Ascending aorta (tissue), 2 donors: ENCODE measurements around the gene PCBP3. TPM values are rescaled to one million over a fixed set of nuclear protein-coding genes. Genes with fewer than 3 reads are reported as not detected.
"Not testable (repeated sequence)": the region's sequence is repeated elsewhere in the genome, so short reads cannot be mapped to it uniquely, and the experiment has no call there.

ENCODE experiments used
- DNase-seq, 2 donors: peaks; one replicate each; pipeline ENCODE4 v3.0.0-alpha.2; 2019; ENCODE audit warnings: low spot score in 2 of 2
- H3K27ac ChIP-seq, 2 donors: fragments of 200-600 bp; sonication (generic); one replicate each; pipeline ENCODE4 v1.5.1; 2016 to 2017; ENCODE audit warnings: mild to moderate bottlenecking in 1 of 2
- H3K27me3 ChIP-seq: fragments of 200-600 bp; sonication (generic); one replicate; pipeline ENCODE4 v1.5.1; 2017
- H3K36me3 ChIP-seq, 2 donors: fragments of 200-600 bp; sonication (generic); one replicate each; pipeline ENCODE4 v1.5.1; 2016
- H3K4me1 ChIP-seq, 2 donors: fragments of 200-600 bp; sonication (generic); one replicate each; pipeline ENCODE4 v1.5.1; 2016 to 2017; ENCODE audit warnings: mild to moderate bottlenecking in 1 of 2
- H3K4me3 ChIP-seq, 2 donors: fragments of 200-600 bp; sonication (generic); one replicate each; pipeline ENCODE4 v1.5.1; 2016 to 2017; ENCODE audit warnings: mild to moderate bottlenecking in 1 of 2
- H3K9me3 ChIP-seq, 2 donors: fragments of 200-600 bp; sonication (generic); one replicate each; pipeline ENCODE4 v1.5.1; 2016
- CTCF ChIP-seq, 3 experiments: fragments of 200-600 bp in 2 of 3; fragments of 450-650 bp in 1 of 3; sonication (generic) in 2 of 3; IDR thresholded peaks; one replicate each; pipeline ENCODE4 v1.5.1; 2016 to 2019; ENCODE audit warnings: antibody characterized with exemption in 3 of 3, mild to moderate bottlenecking in 1 of 3, moderate library complexity in 1 of 3
- intact Hi-C: fragments of 100-400 bp; cut with DNase I; formaldehyde crosslinking; loops from one replicate; pipeline ENCODE4 v1.15.1; 2023
- total RNA-seq: library from RNA; depleted of rRNA; stranded (reverse); fragments of >200 nt; gene quantifications from one replicate; pipeline ENCODE4 v1.1.0, GENCODE V29; 2016

The PCBP3 gene
- total RNA-seq, 1 donor from 2014 or later: not detected

- intact Hi-C loops: no loop called here
- no peak for TF ChIP-seq CTCF (IDR thresholded peaks at IDR 0.05)
Measured at GRCh38 chr21:45598666-45599065, 44.9 kb upstream of the PCBP3 start.

GRCh38 chr21:45599146-45599581 lies 44.4 kb upstream of the PCBP3 start:
- H3K27me3 ChIP-seq: no peaks in the 10 kb centered on the region
- TF ChIP-seq CTCF (IDR thresholded peaks at IDR 0.05): no peak
- H3K9me3 ChIP-seq: peaks cover 0 to 8% of the 10 kb centered on the region in 2 donors
- H3K27ac ChIP-seq: no peak overlapping the region
- H3K36me3 ChIP-seq: no peaks in the 10 kb centered on the region
- no peak overlapping the region for H3K4me3 ChIP-seq
- intact Hi-C loops: no loop called here
- no peaks in the 10 kb centered on the region for H3K4me1 ChIP-seq
- no peak for DNase-seq

More at GRCh38 chr21:45598666-45599065, 44.9 kb upstream of the PCBP3 start:
- Histone ChIP-seq H3K27me3 (no peaks in the 10 kb centered on the region), H3K36me3 (no peaks in the 10 kb centered on the region), H3K27ac (no peak overlapping the region), H3K4me3 (no peak overlapping the region), H3K9me3 (peaks cover 0 to 7% of the 10 kb centered on the region in 2 donors), H3K4me1 (no peaks in the 10 kb centered on the region)
- DNase-seq: no peak

- TF ChIP-seq CTCF (IDR thresholded peaks at IDR 0.05): no peak
- H3K4me3 ChIP-seq: no peak overlapping the region
- peaks cover 0 to 8% of the 10 kb centered on the region in 2 donors for H3K9me3 ChIP-seq
- H3K4me1 ChIP-seq: no peaks in the 10 kb centered on the region
- no peaks in the 10 kb centered on the region for H3K27me3 ChIP-seq
- H3K27ac ChIP-seq: no peak overlapping the region
- no peak for DNase-seq
- intact Hi-C loops: no loop called here
- no peaks in the 10 kb centered on the region for H3K36me3 ChIP-seq
Measured at GRCh38 chr21:45600248-45600647, 43.3 kb upstream of the PCBP3 start.

- no peak overlapping the region for H3K27ac ChIP-seq
- H3K27me3 ChIP-seq: no peaks in the 10 kb centered on the region
- no peaks in the 10 kb centered on the region for H3K4me1 ChIP-seq
- H3K36me3 ChIP-seq: no peaks in the 10 kb centered on the region
- H3K4me3 ChIP-seq: no peak overlapping the region
- no peak for TF ChIP-seq CTCF (IDR thresholded peaks at IDR 0.05)
- peaks cover 0 to 8% of the 10 kb centered on the region in 2 donors for H3K9me3 ChIP-seq
- intact Hi-C loops: no loop called here
- no peak for DNase-seq
Measured at GRCh38 chr21:45601551-45601950, 42.0 kb upstream of the PCBP3 start.

GRCh38 chr21:45602106-45602505 lies 41.4 kb upstream of the PCBP3 start:
- Histone ChIP-seq H3K36me3 (no peaks in the 10 kb centered on the region), H3K4me3 (no peak overlapping the region), H3K4me1 (no peaks in the 10 kb centered on the region), H3K9me3 (peaks cover 0 to 8% of the 10 kb centered on the region in 2 donors), H3K27me3 (no peaks in the 10 kb centered on the region), H3K27ac (no peak overlapping the region)
- TF ChIP-seq CTCF (IDR thresholded peaks at IDR 0.05): no peak
- no peak for DNase-seq
- intact Hi-C loops: no loop called here

- Histone ChIP-seq H3K36me3 (no peaks in the 10 kb centered on the region), H3K27me3 (no peaks in the 10 kb centered on the region), H3K27ac (no peak overlapping the region), H3K4me1 (no peaks in the 10 kb centered on the region), H3K4me3 (no peak overlapping the region), H3K9me3 (peaks cover 0 to 8% of the 10 kb centered on the region in 2 donors)
- no peak for TF ChIP-seq CTCF (IDR thresholded peaks at IDR 0.05)
- no peak for DNase-seq
- intact Hi-C loops: no loop called here
Measured at GRCh38 chr21:45603481-45603880, 40.0 kb upstream of the PCBP3 start.

GRCh38 chr21:45604681-45605080 lies 38.8 kb upstream of the PCBP3 start:
- H3K4me1 ChIP-seq, H3K4me3 ChIP-seq, intact Hi-C loops, H3K9me3 ChIP-seq, H3K36me3 ChIP-seq, H3K27ac ChIP-seq, H3K27me3 ChIP-seq: not testable (repeated sequence)
- peak in 1 of 2 donors; percentile 25 for DNase-seq
